ENCODE data around the gene EDN3.

DNA sequence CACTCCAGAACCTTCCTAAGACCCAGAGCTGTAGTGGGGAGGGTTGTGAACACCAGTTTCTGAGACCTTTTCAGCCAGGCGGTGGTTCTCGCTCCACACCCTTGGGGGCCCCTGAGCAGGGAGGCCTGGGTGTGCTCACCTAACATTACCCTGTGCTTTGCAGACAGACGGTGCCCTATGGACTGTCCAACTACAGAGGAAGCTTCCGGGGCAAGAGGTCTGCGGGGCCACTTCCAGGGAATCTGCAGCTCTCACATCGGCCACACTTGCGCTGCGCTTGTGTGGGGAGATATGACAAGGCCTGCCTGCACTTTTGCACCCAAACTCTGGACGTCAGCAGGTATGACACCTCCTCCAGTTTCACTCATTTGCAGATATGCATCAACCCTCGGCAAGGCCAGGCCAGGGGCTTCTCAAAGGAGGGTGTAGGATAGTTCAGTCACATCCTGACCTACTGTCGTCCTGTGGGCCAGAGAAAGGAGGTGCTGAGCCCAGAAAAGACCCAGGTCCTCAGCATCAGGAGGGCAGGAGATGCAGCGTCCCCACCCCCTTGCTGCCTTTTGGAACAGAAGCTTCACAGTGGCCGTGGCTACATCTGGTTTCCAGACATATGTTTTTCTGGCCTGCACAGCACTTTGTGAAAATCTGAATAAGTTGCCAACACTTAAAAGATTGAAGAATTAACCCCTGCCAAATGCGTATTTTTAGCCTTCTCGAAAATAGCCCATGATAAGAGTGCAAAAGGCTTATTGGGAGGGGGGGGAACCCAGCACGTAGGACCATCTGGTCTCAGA, 20.6 kb downstream of the EDN3 start:
- TF ChIP-seq POLR2AphosphoS5 (IDR thresholded peaks at IDR 0.05): no peak
- no peak for TF ChIP-seq POLR2A (IDR thresholded peaks at IDR 0.05; ENCODE audit: low read depth)
